GM18517 (cell line): Measurements from ENCODE around the gene NF2.
"Not testable (repeated sequence)": the region's sequence is repeated elsewhere in the genome, so short reads cannot be mapped to it uniquely, and the experiment has no call there.

Experiments
- ATAC-seq: cut with Tn5 transposase; IDR thresholded peaks from one replicate; pipeline ENCODE4 v1.9.1; 2021; ENCODE audit warnings: mild to moderate bottlenecking, moderate library complexity; ENCODE audit not compliant: unreplicated experiment

The NF2 gene

DNA sequence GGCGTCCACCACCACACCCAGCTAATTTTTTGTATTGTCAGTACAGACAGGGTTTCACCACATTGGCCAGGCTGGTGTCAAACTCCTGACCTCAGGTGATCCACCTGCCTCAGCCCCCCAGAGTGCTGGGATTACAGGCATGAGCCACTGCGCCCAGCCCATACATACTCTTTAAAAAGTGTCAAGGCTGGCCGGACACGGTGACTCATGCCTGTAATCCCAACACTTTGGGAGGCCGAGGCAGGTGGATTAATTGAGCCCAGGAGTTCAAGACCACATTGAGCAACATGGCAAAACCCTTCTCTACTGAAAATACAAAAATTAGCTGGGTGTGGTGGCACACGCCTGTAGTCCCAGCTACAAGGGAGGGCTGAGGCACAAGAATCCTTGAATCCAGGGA lies 9.0 kb upstream of the NF2 start:
- ATAC-seq, result not testable (repeated sequence)

GRCh38 chr22:29596408-29596807 lies 7.0 kb upstream of the NF2 start:
- ATAC-seq, result no peak

DNA sequence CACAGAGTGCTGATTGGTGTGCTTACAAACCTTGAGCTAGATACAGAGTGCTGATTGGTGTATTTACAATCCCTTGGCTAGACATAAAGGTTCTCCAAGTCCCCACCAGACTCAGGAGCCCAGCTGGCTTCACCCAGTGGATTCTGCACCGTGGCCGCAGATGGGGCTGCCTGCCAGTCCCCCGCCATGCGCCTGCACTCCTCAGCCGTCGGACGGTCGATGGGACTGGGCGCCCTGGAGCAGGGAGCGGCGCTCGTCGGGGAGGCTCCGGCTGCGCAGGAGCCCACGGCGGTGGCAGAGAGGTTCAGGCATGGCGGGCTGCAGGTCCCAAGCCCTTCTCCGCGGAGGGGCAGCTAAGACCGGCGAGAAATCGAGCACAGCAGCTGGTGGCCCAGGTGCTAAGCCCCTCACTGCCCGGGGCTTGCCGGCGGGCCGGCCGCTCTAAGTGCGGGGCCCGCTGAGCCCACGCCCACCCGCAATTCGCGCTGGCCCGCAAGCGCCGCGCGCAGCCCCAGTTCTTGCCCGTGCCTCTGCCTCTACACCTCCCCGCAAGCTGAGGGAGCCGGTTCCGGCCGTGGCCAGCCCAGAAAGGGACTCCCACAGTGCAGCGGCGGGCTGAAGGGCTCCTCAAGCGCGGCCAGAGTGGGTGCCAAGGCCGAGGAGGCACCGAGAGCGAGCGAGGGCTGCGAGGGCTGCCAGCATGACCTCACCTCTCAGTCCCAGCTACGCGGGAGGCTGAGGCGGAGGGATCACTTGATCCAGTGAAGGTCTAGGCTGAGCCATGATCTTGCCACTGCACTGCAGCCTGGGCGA lies 5.4 kb upstream of the NF2 start:
- not testable (repeated sequence) for ATAC-seq

DNA sequence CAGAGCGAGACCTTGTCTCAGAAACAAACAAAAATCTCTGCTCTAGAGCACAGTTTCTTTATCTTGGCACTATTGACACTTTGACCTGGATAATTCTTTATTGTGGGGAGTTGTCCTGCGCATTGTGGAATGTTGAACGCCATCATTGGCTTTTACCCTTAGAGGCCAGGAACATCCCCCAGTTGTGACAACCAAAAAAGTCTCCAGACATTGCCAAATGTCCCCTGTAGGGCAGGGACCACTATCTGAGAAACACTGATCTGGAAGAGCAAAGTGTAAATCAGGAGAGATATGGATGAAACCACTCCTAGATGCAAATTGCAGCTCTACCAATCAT lies 4.8 kb upstream of the NF2 start:
- ATAC-seq, result no peak

DNA sequence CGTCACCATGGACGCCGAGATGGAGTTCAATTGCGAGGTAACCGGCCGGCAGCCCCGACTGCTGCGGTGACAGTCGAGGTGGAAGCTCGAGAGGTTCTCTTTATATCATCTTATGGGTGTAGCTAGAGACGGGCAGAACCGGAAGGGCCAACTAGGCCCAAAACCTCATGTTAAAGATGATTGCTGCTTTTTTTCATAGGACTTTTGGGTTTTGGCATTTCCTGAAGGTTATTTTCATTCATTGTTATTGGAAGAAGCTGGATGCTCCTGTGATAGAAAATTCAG lies 585 bp downstream of the NF2 start:
- ATAC-seq, result no peak

GRCh38 chr22:29605527-29605850 lies 2.1 kb downstream of the NF2 start:
- no peak for ATAC-seq

DNA sequence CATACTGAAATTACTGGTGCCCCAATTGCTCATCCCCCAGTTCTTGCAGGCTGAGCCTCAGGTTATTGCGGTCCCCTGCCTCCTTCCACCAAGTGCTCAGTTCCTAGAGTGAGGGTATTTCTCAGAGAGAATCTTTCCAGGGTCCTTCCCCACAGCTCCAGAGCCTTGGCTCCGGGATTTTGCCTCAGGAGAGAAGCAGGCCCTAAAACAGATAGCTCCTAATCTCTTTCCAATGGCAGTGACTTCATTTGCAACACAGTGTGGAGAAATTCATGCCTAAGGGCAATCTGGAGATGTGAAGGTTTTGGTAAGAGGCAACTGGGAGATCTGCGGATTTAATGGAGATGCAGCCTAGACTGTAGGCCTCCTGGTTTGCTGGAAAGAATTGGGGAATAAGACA lies 2.9 kb downstream of the NF2 start:
- ATAC-seq, result no peak

DNA sequence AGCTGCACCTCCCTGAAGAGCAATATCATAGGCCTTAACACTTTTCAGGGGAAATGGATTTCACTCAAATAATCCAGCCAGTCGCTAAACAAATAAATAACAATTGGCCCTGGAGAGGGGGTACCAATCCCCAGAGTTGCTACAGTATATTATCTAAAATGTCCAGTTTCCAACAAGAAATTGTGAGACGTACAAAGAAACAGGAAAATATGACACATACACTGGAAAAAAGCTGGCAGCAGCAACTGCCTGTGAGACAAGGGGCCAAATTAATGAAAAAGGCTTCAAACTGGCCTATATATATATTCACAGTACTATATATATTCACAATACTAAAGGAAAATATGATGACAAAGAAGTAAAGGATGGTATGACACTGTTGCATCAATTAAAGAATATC lies 4.0 kb downstream of the NF2 start:
- ATAC-seq, result no peak

- no peak for ATAC-seq
Measured at GRCh38 chr22:29609139-29609538, 5.7 kb downstream of the NF2 start.

GRCh38 chr22:29610780-29611179 lies 7.3 kb downstream of the NF2 start:
- no peak for ATAC-seq

DNA sequence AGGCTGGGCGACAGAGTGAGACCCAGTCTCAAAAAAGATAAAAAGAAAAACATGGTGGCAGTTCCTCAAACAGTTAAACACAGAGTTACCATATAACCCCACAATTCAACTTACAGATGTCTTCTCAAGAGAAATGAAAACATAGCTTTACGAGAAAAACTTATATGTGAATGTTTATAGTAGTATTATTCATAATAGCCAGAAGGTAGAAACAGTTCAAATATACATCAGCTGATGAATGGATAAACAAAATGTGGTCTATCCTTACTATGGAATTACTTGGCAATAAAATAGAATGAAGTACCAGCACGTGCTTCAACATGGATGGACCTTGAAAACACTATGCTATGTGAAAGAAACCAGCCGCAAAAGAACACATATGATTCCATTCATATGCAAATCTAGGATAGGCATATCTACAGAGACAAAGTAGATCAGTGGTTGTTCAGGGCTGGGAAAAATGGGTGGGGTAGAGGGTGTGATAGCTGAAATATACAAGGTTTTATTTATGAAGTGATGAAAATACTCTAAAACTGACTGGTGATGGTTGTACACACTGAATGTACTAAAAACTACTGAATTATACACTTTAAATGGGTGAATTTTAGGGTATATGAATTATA lies 12.4 kb downstream of the NF2 start:
- no peak for ATAC-seq

GRCh38 chr22:29617922-29618629 lies 14.6 kb downstream of the NF2 start:
- ATAC-seq, result no peak

GRCh38 chr22:29621761-29622526 lies 18.5 kb downstream of the NF2 start:
- ATAC-seq, result no peak

DNA sequence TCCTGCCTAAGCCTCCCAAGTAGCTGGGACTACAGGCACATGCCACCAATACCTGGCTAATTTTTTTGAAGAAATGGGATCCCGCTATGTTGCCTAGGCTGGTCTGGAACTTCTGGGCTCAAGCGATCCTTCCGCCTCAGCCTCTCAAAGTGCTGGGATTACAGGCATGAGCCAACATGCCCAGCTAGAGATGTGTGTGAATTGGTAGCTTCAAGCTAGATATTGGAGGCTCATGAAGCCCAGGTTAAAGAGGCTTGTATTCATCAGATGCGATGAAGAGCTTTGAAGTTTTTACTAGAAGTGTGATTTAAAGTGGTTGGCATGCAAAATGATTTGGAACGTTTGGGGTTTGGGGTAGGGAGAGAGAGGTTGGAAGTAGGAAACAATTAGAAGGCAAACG lies 19.6 kb downstream of the NF2 start:
- no peak for ATAC-seq

- ATAC-seq, result no peak
Measured at GRCh38 chr22:29623553-29624169, 20.2 kb downstream of the NF2 start.

DNA sequence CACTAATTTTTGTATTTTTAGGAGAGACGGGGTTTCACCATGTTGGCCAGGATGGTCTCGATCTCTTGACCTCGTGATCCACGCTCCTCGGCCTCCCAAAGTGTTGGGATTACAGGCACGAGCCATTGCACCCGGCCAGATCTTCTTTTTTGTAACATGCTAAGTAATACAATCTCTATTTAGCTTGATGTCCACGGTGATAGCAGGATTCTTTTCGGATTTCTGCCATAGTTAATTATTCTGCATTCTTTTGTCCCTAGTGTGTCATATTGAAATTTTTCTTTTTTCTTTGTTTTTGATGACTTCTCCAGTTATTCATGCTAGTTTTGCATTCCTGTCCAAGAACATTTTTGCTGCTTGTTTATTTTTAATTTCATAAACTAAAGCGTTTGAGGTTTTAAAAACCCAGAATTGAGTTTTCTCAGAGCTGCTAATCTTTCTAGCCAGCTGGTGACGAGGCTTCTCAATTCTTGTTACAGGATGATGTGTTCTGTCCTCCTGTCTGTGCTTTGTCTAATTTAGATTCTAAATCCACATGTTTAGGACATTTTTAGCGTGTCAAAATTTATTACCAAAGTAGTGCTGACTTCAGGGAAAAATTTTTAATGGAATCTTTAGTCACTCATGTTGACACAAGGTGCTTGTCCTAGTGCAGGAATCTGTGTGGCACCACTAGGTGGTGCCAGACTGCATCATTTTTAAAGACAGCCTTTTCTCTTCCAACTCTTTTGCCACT lies 21.8 kb downstream of the NF2 start:
- ATAC-seq, result no peak

GRCh38 chr22:29626497-29627195 lies 23.2 kb downstream of the NF2 start:
- no peak for ATAC-seq

DNA sequence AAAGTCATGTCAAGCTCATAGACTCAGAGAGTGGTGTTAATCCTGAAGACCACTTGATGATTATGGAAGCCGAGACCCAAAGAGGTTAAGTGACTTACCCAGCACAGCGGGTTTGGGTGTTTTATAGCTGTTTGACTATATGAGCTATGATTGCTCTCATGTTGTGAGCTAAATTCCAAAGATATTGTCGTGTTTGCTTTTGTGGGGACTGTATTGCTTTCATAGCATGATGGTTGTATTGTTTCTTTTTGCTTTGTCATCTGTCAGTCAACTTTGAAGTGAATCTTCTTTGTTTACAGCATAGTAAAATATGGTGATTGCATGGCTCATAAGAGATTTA lies 23.7 kb downstream of the NF2 start:
- ATAC-seq, result no peak

DNA sequence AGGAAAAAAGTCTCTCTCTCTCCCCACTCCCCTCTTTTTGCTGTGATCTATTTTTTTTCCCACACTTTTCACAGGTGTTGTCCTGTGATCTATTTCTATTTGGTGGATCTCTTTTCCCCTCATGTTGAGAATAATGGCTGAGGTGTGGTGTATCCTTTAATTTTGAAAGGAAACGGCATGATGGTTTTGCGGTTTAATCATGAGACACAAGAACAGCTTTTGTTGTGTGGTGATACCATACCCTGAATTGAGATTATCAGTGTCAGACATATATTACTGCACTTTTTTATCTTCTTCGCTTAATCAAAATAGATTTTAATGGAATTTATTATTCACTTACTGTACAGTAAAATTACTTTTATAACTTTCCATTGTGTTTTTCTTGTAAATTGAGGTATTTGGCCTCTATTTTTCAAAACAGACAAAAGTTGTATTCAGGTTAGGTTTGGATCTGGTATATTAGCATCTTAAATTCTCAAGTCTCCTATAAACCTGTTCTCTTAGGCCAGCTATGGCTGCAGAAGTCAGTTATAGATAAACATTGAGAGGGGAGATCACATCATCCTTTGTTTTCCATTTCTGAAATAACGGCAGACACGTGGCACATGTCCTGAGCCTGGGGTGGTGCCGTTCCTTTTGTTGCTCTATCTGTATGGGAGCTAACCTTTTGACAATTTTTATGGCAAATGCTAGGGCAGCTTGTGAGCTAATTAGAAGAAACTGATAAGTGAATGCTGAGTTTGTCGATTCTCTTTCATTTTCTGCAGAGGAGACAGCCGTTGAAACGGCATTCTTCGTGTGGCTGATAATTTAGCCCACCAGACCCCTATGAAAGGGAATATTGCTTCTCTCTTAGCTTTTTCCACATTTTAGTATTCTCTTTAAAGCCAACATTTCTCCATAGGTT lies 25.8 kb downstream of the NF2 start:
- no peak for ATAC-seq
